Measurements from ENCODE around the gene NAALADL1.

Gene NAALADL1

DNA sequence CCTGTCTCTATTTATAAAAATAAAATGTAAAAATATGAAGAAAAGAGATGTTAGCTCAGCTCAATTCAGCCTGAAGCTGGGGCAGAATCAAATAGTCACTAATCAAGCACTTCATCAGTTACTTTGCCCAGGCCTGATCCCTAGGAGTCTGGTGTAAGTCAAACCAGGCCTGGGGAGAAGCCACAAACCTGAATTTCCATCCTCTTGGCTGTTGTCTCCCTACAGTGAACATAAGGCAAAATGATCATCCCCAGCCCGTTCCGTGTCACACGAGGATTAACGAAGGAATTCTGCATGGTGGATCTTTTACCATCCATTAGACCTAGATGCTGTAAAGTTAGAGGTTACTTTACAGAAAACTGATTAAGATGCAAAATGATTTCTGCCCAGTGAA, 6.5 kb upstream of the NAALADL1 start:
- TF ChIP-seq, protein P1, sequence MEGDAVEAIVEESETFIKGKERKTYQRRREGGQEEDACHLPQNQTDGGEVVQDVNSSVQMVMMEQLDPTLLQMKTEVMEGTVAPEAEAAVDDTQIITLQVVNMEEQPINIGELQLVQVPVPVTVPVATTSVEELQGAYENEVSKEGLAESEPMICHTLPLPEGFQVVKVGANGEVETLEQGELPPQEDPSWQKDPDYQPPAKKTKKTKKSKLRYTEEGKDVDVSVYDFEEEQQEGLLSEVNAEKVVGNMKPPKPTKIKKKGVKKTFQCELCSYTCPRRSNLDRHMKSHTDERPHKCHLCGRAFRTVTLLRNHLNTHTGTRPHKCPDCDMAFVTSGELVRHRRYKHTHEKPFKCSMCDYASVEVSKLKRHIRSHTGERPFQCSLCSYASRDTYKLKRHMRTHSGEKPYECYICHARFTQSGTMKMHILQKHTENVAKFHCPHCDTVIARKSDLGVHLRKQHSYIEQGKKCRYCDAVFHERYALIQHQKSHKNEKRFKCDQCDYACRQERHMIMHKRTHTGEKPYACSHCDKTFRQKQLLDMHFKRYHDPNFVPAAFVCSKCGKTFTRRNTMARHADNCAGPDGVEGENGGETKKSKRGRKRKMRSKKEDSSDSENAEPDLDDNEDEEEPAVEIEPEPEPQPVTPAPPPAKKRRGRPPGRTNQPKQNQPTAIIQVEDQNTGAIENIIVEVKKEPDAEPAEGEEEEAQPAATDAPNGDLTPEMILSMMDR (IDR thresholded peaks at IDR 0.05; ENCODE audit: low read depth, low read length): no peak
- no peak for DNase-seq (ENCODE audit: low read depth, low spot score)
- H3K4me3 ChIP-seq (ENCODE audit: low read depth, low read length): no peak overlapping the region
- in situ Hi-C loops (cut with HindIII; ENCODE audit: low sequenced_read_pairs): no loop called here

DNA sequence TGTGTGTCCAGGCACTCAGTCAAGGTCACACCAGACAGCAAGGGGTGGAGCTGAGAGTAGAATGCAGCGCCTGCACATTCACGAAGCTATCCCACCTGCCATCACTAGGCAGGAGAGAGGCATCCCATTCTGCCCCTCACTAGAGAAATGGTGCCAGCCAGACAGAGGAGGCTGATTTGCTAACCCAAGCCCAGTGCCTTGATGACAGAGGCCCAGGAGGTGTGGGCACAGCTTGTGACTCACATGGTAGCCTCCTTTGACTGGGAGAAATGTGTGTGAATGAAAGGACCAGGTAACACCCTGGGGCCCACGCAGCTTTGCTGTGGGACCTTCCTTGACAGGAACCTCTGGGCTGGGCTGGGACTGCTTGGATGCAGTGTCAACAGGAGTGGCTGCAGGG, 5.2 kb upstream of the NAALADL1 start:
- in situ Hi-C loops (cut with HindIII; ENCODE audit: low sequenced_read_pairs): no loop called here
- H3K4me3 ChIP-seq (ENCODE audit: low read depth, low read length): no peak overlapping the region
- TF ChIP-seq, protein P1 (IDR thresholded peaks at IDR 0.05; ENCODE audit: low read depth, low read length): no peak
- no peak for DNase-seq (ENCODE audit: low read depth, low spot score)

DNA sequence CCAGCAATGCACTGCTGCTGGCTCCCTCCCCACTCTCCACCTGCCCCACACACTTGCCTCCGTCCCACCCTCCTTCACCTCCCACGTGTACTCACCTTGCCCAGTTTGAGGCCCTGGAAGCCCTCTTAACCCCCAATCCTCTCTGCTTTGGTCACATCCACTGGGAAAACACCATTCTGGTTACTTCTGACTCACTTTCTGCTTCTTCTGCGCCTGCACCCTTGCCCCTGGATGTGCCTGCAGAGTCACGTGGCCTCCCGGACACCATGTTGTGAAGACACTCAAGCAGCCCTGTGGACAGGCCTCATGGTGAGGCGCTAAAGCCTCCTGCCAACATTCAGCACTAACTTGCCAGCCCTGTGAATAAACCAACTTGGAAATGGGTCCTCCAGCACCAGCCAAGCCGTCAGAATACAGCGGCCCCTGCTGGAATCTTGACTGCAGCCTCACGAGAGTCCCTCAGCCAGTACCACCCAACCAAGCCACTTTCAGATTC, 2.6 kb upstream of the NAALADL1 start:
- TF ChIP-seq, protein P1 (IDR thresholded peaks at IDR 0.05; ENCODE audit: low read depth, low read length): peak; percentile 50

DNA sequence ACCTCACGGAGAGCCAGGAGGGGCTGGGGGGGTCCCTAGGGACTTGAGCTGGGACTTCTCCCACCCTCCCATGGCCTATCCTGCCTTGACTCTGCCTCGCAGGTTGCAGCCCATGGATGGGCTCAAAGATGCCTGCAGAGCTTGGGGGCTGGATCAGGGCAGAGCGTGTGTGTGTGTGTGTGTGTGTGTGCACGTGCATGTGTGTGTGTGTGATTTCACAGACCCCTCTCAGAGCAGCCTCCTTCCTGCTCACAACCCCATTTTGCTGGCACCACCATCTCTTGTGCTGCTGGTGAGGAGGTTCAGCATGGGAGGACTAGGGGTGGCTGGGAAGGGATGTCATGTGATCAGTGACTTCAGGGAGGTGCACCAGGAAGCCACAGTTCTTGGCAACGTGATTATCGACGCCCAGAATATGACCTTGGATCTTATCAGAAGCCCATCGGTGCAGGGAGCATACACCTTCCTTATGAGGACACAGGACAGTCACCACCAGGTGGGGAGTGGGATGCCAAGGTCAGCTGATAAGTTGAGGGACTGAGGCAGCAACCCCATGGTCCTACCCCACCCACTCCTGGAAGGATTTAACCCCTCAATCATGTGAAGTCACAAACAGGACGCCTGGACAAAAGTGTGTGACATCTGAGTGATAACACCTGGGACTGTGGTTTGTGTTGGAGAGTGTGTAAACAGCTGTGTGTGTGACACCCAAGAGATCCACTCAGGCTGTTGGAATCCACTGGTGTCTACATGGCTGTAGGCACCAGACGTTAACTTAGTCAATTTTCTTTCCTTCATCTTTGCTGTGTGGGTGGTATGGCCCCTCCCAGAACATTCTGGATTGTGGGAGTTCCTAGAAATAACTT, 1.8 kb upstream of the NAALADL1 start:
- no peak overlapping the region for H3K4me3 ChIP-seq (ENCODE audit: low read depth, low read length)
- TF ChIP-seq, protein P1 (IDR thresholded peaks at IDR 0.05; ENCODE audit: low read depth, low read length): no peak
- DNase-seq (ENCODE audit: low read depth, low spot score): no peak
- in situ Hi-C loops (cut with HindIII; ENCODE audit: low sequenced_read_pairs): no loop called here

More for the DNA sequence above, 2.6 kb upstream of the NAALADL1 start:
- peak; percentile 11 for DNase-seq (ENCODE audit: low read depth, low spot score)
- in situ Hi-C loops (cut with HindIII; ENCODE audit: low sequenced_read_pairs): no loop called here
- no peak overlapping the region for H3K4me3 ChIP-seq (ENCODE audit: low read depth, low read length)

DNA sequence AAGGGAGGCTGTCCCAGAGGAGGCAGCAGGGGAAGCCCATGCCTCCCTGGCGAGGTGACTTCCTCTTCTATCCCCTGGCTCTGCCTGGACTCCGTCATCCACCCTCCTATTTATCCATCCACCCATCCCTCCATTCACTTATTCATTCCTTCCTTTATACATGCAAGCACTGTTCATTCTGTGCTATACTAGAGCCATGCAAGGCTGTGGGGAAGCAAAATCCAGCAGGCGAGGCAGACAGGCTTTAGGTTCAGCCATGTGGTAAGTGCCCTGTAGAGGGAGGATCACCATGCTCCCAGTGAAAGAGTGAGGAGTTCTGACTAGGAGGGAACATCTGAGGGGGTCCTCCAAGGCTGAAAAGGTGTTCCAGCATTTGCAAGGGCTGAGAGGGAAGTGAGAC, 1.2 kb upstream of the NAALADL1 start:
- DNase-seq (ENCODE audit: low read depth, low spot score): no peak
- no peak overlapping the region for H3K4me3 ChIP-seq (ENCODE audit: low read depth, low read length)
- in situ Hi-C loops (cut with HindIII; ENCODE audit: low sequenced_read_pairs): no loop called here
- TF ChIP-seq, protein P1 (IDR thresholded peaks at IDR 0.05; ENCODE audit: low read depth, low read length): no peak

DNA sequence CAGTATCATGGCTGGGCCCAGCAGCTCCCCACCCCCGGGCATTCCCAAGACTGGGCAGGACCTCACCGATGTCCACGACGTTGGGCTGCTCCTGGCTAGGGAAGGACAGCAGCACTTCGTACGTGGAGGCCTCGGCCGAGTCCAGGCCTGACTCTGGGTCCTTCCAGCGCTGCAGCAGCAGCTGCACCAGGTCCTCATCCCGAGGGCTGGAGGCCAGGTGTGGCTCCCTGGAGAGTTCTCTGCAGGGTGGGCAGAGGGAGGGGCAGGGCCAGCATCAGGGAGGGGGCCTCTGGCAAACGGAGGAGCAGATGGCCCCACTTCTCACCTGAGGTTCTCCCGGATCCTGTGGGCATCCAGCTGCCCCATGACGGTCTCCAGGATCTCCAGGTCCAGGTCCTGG, 341 bp downstream of the NAALADL1 start:
- no peak overlapping the region for H3K4me3 ChIP-seq (ENCODE audit: low read depth, low read length)
- in situ Hi-C loops (cut with HindIII; ENCODE audit: low sequenced_read_pairs): no loop called here
- TF ChIP-seq, protein P1 (IDR thresholded peaks at IDR 0.05; ENCODE audit: low read depth, low read length): no peak
- DNase-seq (ENCODE audit: low read depth, low spot score): no peak

Measured in astrocyte of the spinal cord (primary cell).